NT2/D1 (cell line): ENCODE measurements around the gene CSRNP2.

Experiments
- DNase-seq: peaks from one replicate; pipeline ENCODE4 v3.0.0-alpha.2; 2011; ENCODE audit warnings: low read depth, low spot score
- H3K27me3 ChIP-seq: 2 replicates; pipeline ENCODE4 v1.6.0; 2011; ENCODE audit warnings: mild to moderate bottlenecking; ENCODE audit not compliant: insufficient read length, insufficient read depth
- H3K36me3 ChIP-seq: 2 replicates; pipeline ENCODE4 v1.6.1; 2011; ENCODE audit warnings: mild to moderate bottlenecking, low read length, mixed read lengths; ENCODE audit not compliant: insufficient read depth, insufficient read length
- H3K4me1 ChIP-seq: 2 replicates; pipeline ENCODE4 v1.5.1; 2011; ENCODE audit not compliant: insufficient read depth, insufficient read length
- H3K4me3 ChIP-seq: 2 replicates; pipeline ENCODE4 v1.5.1; 2011; ENCODE audit warnings: low read depth; ENCODE audit not compliant: insufficient read length
- H3K9ac ChIP-seq: 2 replicates; pipeline ENCODE4 v1.6.0; 2011; ENCODE audit warnings: low read depth; ENCODE audit not compliant: insufficient read length
- H3K9me3 ChIP-seq: 2 replicates; pipeline ENCODE4 v1.5.1; 2011; ENCODE audit warnings: mild to moderate bottlenecking, low read length; ENCODE audit not compliant: insufficient read depth
- SUZ12 ChIP-seq: IDR thresholded peaks from 2 replicates; pipeline ENCODE4 v1.6.1; 2011; ENCODE audit not compliant: insufficient read length, insufficient read depth; ENCODE audit errors: extremely low read depth
- YY1 ChIP-seq: IDR thresholded peaks from 2 replicates; pipeline ENCODE4 v1.6.1; 2011; ENCODE audit not compliant: insufficient read length, insufficient read depth
- ZNF274 ChIP-seq: IDR thresholded peaks from 2 replicates; pipeline ENCODE4 v1.6.1; 2011; ENCODE audit warnings: mild to moderate bottlenecking, low read depth, low read length

Gene CSRNP2

GRCh38 chr12:51048661-51049251, 34.6 kb downstream of the CSRNP2 start:
- Histone ChIP-seq H3K9me3 (no peaks in the 10 kb centered on the region), H3K4me3 (peak overlapping the region; percentile 65), H3K9ac (peak overlapping the region; percentile 79), H3K27me3 (no peaks in the 10 kb centered on the region), H3K4me1 (no peaks in the 10 kb centered on the region), H3K36me3 (peaks cover 24% of the 10 kb centered on the region)
- DNase-seq = no peak
- no peak for TF ChIP-seq ZNF274
- no peak for TF ChIP-seq YY1
- TF ChIP-seq SUZ12 = no peak

- DNase-seq = peak; percentile 97
- Histone ChIP-seq H3K9ac (peak within 1 kb of the TSS; percentile 85), H3K4me1 (no peaks in the 10 kb centered on the region), H3K27me3 (no peaks in the 10 kb centered on the region), H3K36me3 (peaks cover 15% of the 10 kb centered on the region), H3K4me3 (peak within 1 kb of the TSS; percentile 65), H3K9me3 (no peaks in the 10 kb centered on the region)
- TF ChIP-seq SUZ12 (no peak), YY1 (peak; percentile 63), ZNF274 (no peak)
These were observed 35.5 kb downstream of the CSRNP2 start, which contains the start of gene LETMD1 for GRCh38 chr12:51047655-51048540. LETMD1 (plus strand) TSS chr12:51048327; CDS start chr12:51048357, 30 bp downstream.

GRCh38 chr12:51036279-51036678, 47.1 kb downstream of the CSRNP2 start:
- H3K36me3 ChIP-seq = no peaks in the 10 kb centered on the region
- no peaks in the 10 kb centered on the region for H3K27me3 ChIP-seq
- no peak for DNase-seq
- H3K4me1 ChIP-seq = peaks cover 4% of the 10 kb centered on the region
- no peak overlapping the region for H3K4me3 ChIP-seq
- H3K9ac ChIP-seq = no peak overlapping the region
- TF ChIP-seq ZNF274 (no peak), YY1 (no peak)
- no peaks in the 10 kb centered on the region for H3K9me3 ChIP-seq

- H3K4me3 ChIP-seq = no peak overlapping the region
- DNase-seq = no peak
- H3K9me3 ChIP-seq = no peaks in the 10 kb centered on the region
- no peaks in the 10 kb centered on the region for H3K27me3 ChIP-seq
- peaks cover 6% of the 10 kb centered on the region for H3K4me1 ChIP-seq
- no peaks in the 10 kb centered on the region for H3K36me3 ChIP-seq
- H3K9ac ChIP-seq = no peak overlapping the region
- TF ChIP-seq YY1 (no peak), ZNF274 (no peak), SUZ12 (no peak)
These were observed 49.8 kb downstream of the CSRNP2 start for GRCh38 chr12:51033457-51034089.

- H3K27me3 ChIP-seq = no peaks in the 10 kb centered on the region
- H3K9me3 ChIP-seq = no peaks in the 10 kb centered on the region
- no peak overlapping the region for H3K4me3 ChIP-seq
- no peak overlapping the region for H3K9ac ChIP-seq
- H3K36me3 ChIP-seq = no peaks in the 10 kb centered on the region
- no peak for TF ChIP-seq SUZ12
- no peak for TF ChIP-seq ZNF274
- no peak for TF ChIP-seq YY1
- peaks cover 6% of the 10 kb centered on the region for H3K4me1 ChIP-seq
- no peak for DNase-seq
These were observed 50.3 kb downstream of the CSRNP2 start for GRCh38 chr12:51033048-51033447.

- no peak overlapping the region for H3K4me3 ChIP-seq
- TF ChIP-seq YY1 = no peak
- no peak for TF ChIP-seq ZNF274
- no peak for TF ChIP-seq SUZ12
- no peaks in the 10 kb centered on the region for H3K27me3 ChIP-seq
- H3K9ac ChIP-seq = peak overlapping the region; percentile 16
- no peaks in the 10 kb centered on the region for H3K9me3 ChIP-seq
- DNase-seq = no peak
- peaks cover under 1% of the 10 kb centered on the region for H3K36me3 ChIP-seq
- H3K4me1 ChIP-seq = peaks cover 11% of the 10 kb centered on the region
These were observed 54.6 kb downstream of the CSRNP2 start for GRCh38 chr12:51028813-51029150.

GRCh38 chr12:51028126-51028812, 55.1 kb downstream of the CSRNP2 start:
- peaks cover 4% of the 10 kb centered on the region for H3K36me3 ChIP-seq
- no peaks in the 10 kb centered on the region for H3K27me3 ChIP-seq
- H3K9me3 ChIP-seq = no peaks in the 10 kb centered on the region
- H3K4me3 ChIP-seq = no peak overlapping the region
- no peak overlapping the region for H3K9ac ChIP-seq
- H3K4me1 ChIP-seq = peaks cover 11% of the 10 kb centered on the region
- peak; percentile 39 for DNase-seq
- TF ChIP-seq YY1 = no peak
- no peak for TF ChIP-seq SUZ12
- no peak for TF ChIP-seq ZNF274
